ENCODE data around the gene PDE6D. TPM values are rescaled to one million over a fixed set of nuclear protein-coding genes. Genes with fewer than 3 reads are reported as not detected.

PDE6D gene
- total and polyA plus RNA-seq, 8 donors = 1.7 to 29.4 (median 24.1) TPM; not detected in 1

DNA sequence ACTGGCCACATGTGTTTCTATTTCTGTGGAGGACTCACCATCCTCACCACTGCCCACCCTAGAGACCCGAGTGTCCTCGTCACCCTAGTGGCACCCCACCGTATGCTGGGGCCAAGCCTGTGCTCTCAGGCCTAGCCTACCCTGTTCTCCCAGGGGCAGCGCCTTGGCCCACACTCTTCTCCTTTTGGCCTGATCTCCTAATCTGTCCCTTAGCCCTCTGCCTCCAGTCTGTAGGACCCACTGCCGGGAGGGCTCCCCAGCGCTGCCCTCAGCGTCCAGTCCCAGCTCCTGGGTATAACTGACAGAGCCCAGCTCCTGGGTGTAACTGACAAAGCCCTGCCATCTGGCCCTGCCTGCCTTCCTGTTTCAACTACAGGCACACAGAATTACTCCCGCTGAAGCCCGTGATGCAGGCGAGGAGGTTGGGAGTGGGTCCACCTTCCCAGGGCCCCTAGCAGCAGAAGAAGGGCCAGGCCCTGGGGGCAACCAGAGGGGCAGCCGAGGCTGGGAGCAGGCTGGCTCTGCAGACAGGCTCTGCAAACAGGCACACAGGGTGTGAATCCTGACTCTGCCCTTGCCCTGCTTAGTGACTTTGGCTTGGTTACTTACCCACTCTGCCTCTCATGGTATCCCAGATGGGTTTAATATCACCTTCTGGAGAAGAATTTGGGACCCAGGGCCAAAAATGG is 98.3 kb downstream of the PDE6D start:
- Histone ChIP-seq H3K27me3 (no peaks in the 10 kb centered on the region), H3K9me3 (no peaks in the 10 kb centered on the region), H3K36me3 (no peaks in the 10 kb centered on the region), H3K4me3 (no peak overlapping the region), H3K4me1 (peaks cover 26 to 46% (median 33%) of the 10 kb centered on the region in 4 donors), H3K27ac (peak overlapping the region; percentile 49 to 97 (median 94))
- TF ChIP-seq POLR2A (IDR thresholded peaks at IDR 0.05) (no peak), EP300 (IDR thresholded peaks at IDR 0.05) (no peak), POLR2AphosphoS5 (IDR thresholded peaks at IDR 0.05) (no peak)
- TF ChIP-seq, protein P1, sequence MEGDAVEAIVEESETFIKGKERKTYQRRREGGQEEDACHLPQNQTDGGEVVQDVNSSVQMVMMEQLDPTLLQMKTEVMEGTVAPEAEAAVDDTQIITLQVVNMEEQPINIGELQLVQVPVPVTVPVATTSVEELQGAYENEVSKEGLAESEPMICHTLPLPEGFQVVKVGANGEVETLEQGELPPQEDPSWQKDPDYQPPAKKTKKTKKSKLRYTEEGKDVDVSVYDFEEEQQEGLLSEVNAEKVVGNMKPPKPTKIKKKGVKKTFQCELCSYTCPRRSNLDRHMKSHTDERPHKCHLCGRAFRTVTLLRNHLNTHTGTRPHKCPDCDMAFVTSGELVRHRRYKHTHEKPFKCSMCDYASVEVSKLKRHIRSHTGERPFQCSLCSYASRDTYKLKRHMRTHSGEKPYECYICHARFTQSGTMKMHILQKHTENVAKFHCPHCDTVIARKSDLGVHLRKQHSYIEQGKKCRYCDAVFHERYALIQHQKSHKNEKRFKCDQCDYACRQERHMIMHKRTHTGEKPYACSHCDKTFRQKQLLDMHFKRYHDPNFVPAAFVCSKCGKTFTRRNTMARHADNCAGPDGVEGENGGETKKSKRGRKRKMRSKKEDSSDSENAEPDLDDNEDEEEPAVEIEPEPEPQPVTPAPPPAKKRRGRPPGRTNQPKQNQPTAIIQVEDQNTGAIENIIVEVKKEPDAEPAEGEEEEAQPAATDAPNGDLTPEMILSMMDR (IDR thresholded peaks at IDR 0.05) = no peak
- DNase-seq = no peak
- intact Hi-C loops (cut with DNase I; ENCODE audit: low total_unique reads) = no loop called here
- WGBS, 5 donors = 48 to 78% (median 64%) methylated on average over 9 to 11 of the region's 11 CpGs

Small RNA genes lying within 50 kb of the gene (small RNA-seq; reads per million reads assigned to genes)
- gene AC073476.4 = 0 reads per million in 4 donors
- gene RF00015 = 0 reads per million in 4 donors

Other genes with a start within 250 kb of the PDE6D start
- gene TEX44, start 188.4 kb downstream of the PDE6D start, total RNA-seq = not detected
- gene TEX44, start 188.4 kb downstream of the PDE6D start, polyA plus RNA-seq = not detected
- 1,000 to 10,000 TPM in 1 of 5 donors, 100 to 1,000 TPM in 4; 244 to 1,175 (median 701) TPM for gene PTMA, start 72.8 kb downstream of the PDE6D start, total RNA-seq
- 1,000 to 10,000 TPM; 1,451 to 2,006 (median 1,527) TPM for gene PTMA, start 72.8 kb downstream of the PDE6D start, polyA plus RNA-seq
- 10 to 100 TPM in 4 of 5 donors, 1 to 10 TPM in 1; 2.3 to 89.3 (median 28.1) TPM for gene COPS7B, start 5.2 kb upstream of the PDE6D start, total RNA-seq
- gene COPS7B, start 5.2 kb upstream of the PDE6D start, polyA plus RNA-seq = 10 to 100 TPM; 13.1 to 20.0 (median 14.8) TPM
- gene NPPC, start 145.1 kb upstream of the PDE6D start, total RNA-seq = 1 to 10 TPM in 1 of 5 donors, not detected in 4; 2.9 TPM
- gene NPPC, start 145.1 kb upstream of the PDE6D start, polyA plus RNA-seq = 1 to 10 TPM in 1 of 3 donors, not detected in 2; 4.0 TPM
- 100 to 1,000 TPM in 1 of 5 donors, 10 to 100 TPM in 4; 17.7 to 124 (median 51.8) TPM for gene DIS3L2, start 180.4 kb upstream of the PDE6D start, total RNA-seq
- gene DIS3L2, start 180.4 kb upstream of the PDE6D start, polyA plus RNA-seq = 10 to 100 TPM; 10.4 to 17.2 (median 13.5) TPM